ENCODE results near the gene RARRES2.

Gene RARRES2

GRCh38 chr7:150357270-150357669, 15.8 kb upstream of the RARRES2 start:
- DNase-seq (ENCODE audit: low read depth, low spot score), result no peak
- TF ChIP-seq CTCF (IDR thresholded peaks at IDR 0.05; ENCODE audit: insufficient read depth, low read length, missing control alignments), result no peak
- ChIA-PET POLR2A (no interaction called here), CTCF (interaction anchor here (0.7 to 4.1 kb wide), 10 partner anchors 10 to 90 kb away, joined by 3 to 39 read pairs (median 6); partner anchors contain the start of gene REPIN1)
- no peak overlapping the region for H3K4me3 ChIP-seq (ENCODE audit: low read depth, low read length)

- ChIA-PET CTCF (interaction anchor here (0.7 to 4.1 kb wide), 16 partner anchors 10 to 92 kb away, joined by 3 to 39 read pairs (median 5); partner anchors contain the start of gene REPIN1), POLR2A (no interaction called here)
- DNase-seq (ENCODE audit: low read depth, low spot score), result no peak
- peak; percentile 49 for TF ChIP-seq CTCF (IDR thresholded peaks at IDR 0.05; ENCODE audit: insufficient read depth, low read length, missing control alignments)
- no peak overlapping the region for H3K4me3 ChIP-seq (ENCODE audit: low read depth, low read length)
Measured at GRCh38 chr7:150356265-150356897, 15.0 kb upstream of the RARRES2 start.

- CTCF ChIA-PET, result interaction anchor here (0.8 to 4.1 kb wide), 15 partner anchors 8 to 93 kb away, joined by 3 to 39 read pairs (median 5); partner anchors contain the start of gene REPIN1
- no peak for TF ChIP-seq CTCF (IDR thresholded peaks at IDR 0.05; ENCODE audit: insufficient read depth, low read length, missing control alignments)
- POLR2A ChIA-PET, result no interaction called here
- no peak for DNase-seq (ENCODE audit: low read depth, low spot score)
- no peak overlapping the region for H3K4me3 ChIP-seq (ENCODE audit: low read depth, low read length)
Measured at GRCh38 chr7:150355666-150356059, 14.2 kb upstream of the RARRES2 start.

- POLR2A ChIA-PET, result no interaction called here
- TF ChIP-seq CTCF (IDR thresholded peaks at IDR 0.05; ENCODE audit: insufficient read depth, low read length, missing control alignments), result no peak
- CTCF ChIA-PET, result no interaction called here
- H3K4me3 ChIP-seq (ENCODE audit: low read depth, low read length), result no peak overlapping the region
- DNase-seq (ENCODE audit: low read depth, low spot score), result peak; percentile 16
Measured at GRCh38 chr7:150351587-150352194, 10.3 kb upstream of the RARRES2 start.

- no peak for TF ChIP-seq CTCF (IDR thresholded peaks at IDR 0.05; ENCODE audit: insufficient read depth, low read length, missing control alignments)
- no peak overlapping the region for H3K4me3 ChIP-seq (ENCODE audit: low read depth, low read length)
- DNase-seq (ENCODE audit: low read depth, low spot score), result no peak
- ChIA-PET POLR2A (no interaction called here), CTCF (interaction anchor here (3.1 kb wide), 1 partner anchor 9 kb away, joined by 15 read pairs; no protein-coding TSS in a partner anchor)
Measured at GRCh38 chr7:150346922-150347321, 5.5 kb upstream of the RARRES2 start.

- CTCF ChIA-PET, result interaction anchor here (3.1 kb wide), 1 partner anchor 11 kb away, joined by 15 read pairs; no protein-coding TSS in a partner anchor
- no peak for DNase-seq (ENCODE audit: low read depth, low spot score)
- no peak overlapping the region for H3K4me3 ChIP-seq (ENCODE audit: low read depth, low read length)
- no peak for TF ChIP-seq CTCF (IDR thresholded peaks at IDR 0.05; ENCODE audit: insufficient read depth, low read length, missing control alignments)
- POLR2A ChIA-PET, result no interaction called here
Measured at GRCh38 chr7:150345012-150345411, 3.6 kb upstream of the RARRES2 start.

Data from AG04449 (cell line).